ENCODE results near the gene SGCB. TPM values are rescaled to one million over a fixed set of nuclear protein-coding genes. Genes with fewer than 3 reads are reported as not detected.
"Not testable (repeated sequence)": the region's sequence is repeated elsewhere in the genome, so short reads cannot be mapped to it uniquely, and the experiment has no call there.

The SGCB gene
- 91.6 to 105 TPM (median 94.2 TPM) in 3 replicates for total RNA-seq
- long read RNA-seq, full-length matches to known transcripts: 284 of 358 reads
- long read RNA-seq, partial matches to known transcripts: 8 of 358 reads
- long read RNA-seq, other reads (novel, unspliced or antisense): 66 of 358 reads

DNA sequence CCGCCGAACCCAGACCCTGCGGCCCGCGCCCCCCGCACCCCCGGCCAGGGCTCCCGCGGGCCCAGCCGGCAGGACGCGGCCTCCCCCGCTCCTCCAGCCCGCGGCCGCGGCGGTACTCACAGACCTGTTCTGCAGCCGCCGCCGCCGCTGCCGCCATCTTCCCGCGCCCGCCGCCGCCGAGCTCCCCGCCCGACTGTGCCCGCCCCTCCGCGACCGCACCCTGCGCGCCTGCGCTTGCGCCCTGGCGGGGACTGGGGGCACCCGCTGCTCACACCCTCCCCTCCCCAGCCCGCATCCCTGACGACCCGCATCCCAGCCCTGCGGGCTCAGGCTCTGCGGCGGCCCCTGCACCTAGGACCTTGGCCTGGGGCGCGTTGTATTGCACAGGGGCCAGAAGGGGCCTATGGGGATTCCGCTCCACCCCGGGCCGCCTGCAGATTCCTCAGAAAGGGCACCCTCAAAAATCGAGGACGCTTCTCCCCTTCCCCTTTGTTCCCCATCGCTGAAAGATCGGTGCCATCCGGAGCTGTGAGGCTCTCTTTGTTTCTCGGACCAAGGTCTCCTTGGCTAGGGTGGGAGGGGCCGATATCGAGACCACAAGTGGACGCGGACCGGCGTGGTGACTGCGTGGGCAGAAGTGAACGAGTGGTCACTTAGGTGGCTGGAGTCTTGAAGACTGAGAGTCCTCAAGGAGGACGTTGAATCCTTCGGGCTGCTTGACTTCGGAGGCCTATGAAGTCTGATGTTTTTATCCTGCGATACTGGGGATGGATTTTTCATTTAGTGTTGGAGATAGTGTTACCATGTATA, at the start of gene SGCB:
Gene SGCB (minus strand): TSS at position 197 of the 810 bp plus-strand sequence. CDS start 40 bp downstream, at position 157.
- H3K9me3 Mint-ChIP-seq (ENCODE audit: low read depth): no peaks in the 10 kb centered on the region
- H3K4me1 Mint-ChIP-seq (ENCODE audit: low read depth): peaks cover 38% of the 10 kb centered on the region
- peak within 1 kb of the TSS; percentile 83 for H3K27ac Mint-ChIP-seq (ENCODE audit: unreplicated experiment)
- peak; percentile 93 for DNase-seq (ENCODE audit: low spot score)
- peaks cover 2% of the 10 kb centered on the region for H3K36me3 Mint-ChIP-seq (ENCODE audit: low read depth)
- TF ChIP-seq, protein P1, sequence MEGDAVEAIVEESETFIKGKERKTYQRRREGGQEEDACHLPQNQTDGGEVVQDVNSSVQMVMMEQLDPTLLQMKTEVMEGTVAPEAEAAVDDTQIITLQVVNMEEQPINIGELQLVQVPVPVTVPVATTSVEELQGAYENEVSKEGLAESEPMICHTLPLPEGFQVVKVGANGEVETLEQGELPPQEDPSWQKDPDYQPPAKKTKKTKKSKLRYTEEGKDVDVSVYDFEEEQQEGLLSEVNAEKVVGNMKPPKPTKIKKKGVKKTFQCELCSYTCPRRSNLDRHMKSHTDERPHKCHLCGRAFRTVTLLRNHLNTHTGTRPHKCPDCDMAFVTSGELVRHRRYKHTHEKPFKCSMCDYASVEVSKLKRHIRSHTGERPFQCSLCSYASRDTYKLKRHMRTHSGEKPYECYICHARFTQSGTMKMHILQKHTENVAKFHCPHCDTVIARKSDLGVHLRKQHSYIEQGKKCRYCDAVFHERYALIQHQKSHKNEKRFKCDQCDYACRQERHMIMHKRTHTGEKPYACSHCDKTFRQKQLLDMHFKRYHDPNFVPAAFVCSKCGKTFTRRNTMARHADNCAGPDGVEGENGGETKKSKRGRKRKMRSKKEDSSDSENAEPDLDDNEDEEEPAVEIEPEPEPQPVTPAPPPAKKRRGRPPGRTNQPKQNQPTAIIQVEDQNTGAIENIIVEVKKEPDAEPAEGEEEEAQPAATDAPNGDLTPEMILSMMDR (IDR thresholded peaks at IDR 0.05): no peak
- peak within 1 kb of the TSS; percentile 88 for H3K4me3 Mint-ChIP-seq (ENCODE audit: unreplicated experiment)
- peaks cover 13% of the 10 kb centered on the region for H3K27me3 Mint-ChIP-seq (ENCODE audit: low read depth)

GRCh38 chr4:52086425-52086824, 48.3 kb upstream of the SGCB start:
- H3K27me3 Mint-ChIP-seq (ENCODE audit: low read depth); DNase-seq (ENCODE audit: low spot score); H3K27ac Mint-ChIP-seq (ENCODE audit: unreplicated experiment); H3K4me1 Mint-ChIP-seq (ENCODE audit: low read depth); H3K4me3 Mint-ChIP-seq (ENCODE audit: unreplicated experiment): not testable (repeated sequence)
- H3K9me3 Mint-ChIP-seq (ENCODE audit: low read depth): peaks cover 22% of the 10 kb centered on the region
- peaks cover 38% of the 10 kb centered on the region for H3K36me3 Mint-ChIP-seq (ENCODE audit: low read depth)

DNA sequence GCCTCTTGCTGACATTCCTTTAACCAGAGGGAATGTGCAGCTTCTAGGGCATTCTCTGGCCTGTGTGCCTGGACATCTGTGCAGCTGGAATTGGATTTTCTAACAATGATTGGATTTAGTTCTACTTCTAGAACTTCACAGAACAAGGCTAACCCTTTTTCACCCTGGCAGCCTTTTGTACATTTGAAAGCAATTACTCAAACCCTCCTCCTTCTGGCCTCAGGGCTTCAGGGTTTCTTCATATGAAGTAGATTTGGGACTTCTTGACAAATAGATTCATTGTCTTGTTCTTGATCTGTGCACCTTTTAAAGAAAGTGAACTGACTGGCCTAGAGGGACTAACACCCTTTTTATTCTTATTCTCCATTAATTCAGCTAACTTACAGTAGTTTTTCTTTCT, 43.1 kb upstream of the SGCB start:
- H3K9me3 Mint-ChIP-seq (ENCODE audit: low read depth): peaks cover under 1% of the 10 kb centered on the region
- TF ChIP-seq, protein P1 (IDR thresholded peaks at IDR 0.05): no peak
- DNase-seq (ENCODE audit: low spot score): no peak

GRCh38 chr4:52079659-52080058, 41.6 kb upstream of the SGCB start:
- H3K9me3 Mint-ChIP-seq (ENCODE audit: low read depth): no peaks in the 10 kb centered on the region
- peaks cover 7% of the 10 kb centered on the region for H3K4me1 Mint-ChIP-seq (ENCODE audit: low read depth)
- peaks cover 25% of the 10 kb centered on the region for H3K36me3 Mint-ChIP-seq (ENCODE audit: low read depth)
- TF ChIP-seq, protein P1 (IDR thresholded peaks at IDR 0.05): no peak
- H3K4me3 Mint-ChIP-seq (ENCODE audit: unreplicated experiment): no peak overlapping the region
- H3K27me3 Mint-ChIP-seq (ENCODE audit: low read depth): peaks cover 8% of the 10 kb centered on the region
- H3K27ac Mint-ChIP-seq (ENCODE audit: unreplicated experiment): no peak overlapping the region
- DNase-seq (ENCODE audit: low spot score): no peak

More for the DNA sequence above, 43.1 kb upstream of the SGCB start:
- peaks cover 7% of the 10 kb centered on the region for H3K4me1 Mint-ChIP-seq (ENCODE audit: low read depth)
- H3K27ac Mint-ChIP-seq (ENCODE audit: unreplicated experiment): no peak overlapping the region
- no peak overlapping the region for H3K4me3 Mint-ChIP-seq (ENCODE audit: unreplicated experiment)
- H3K27me3 Mint-ChIP-seq (ENCODE audit: low read depth): no peaks in the 10 kb centered on the region
- peaks cover 28% of the 10 kb centered on the region for H3K36me3 Mint-ChIP-seq (ENCODE audit: low read depth)

DNA sequence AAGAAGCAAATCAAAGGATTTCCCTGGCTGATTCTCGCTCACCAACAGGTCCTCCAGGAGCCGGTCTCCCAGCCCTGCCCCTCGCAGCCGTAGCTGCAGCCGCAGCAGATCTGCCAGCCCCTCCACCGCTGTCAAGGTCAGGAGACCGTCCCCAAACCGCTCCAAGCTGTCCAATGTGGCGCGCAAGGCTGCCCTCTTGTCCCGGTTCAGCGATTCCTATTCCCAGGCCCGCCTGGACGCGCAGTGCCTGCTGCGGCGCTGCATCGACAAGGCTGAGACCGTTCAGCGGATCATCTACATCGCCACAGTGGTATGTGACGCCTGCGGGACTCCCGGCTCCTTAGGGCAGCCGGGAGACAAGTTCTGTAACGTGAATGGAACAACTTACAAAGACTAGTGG, 38.6 kb upstream of the SGCB start:
- Mint-ChIP-seq H3K4me3 (ENCODE audit: unreplicated experiment) (peak overlapping the region; percentile 64), H3K36me3 (ENCODE audit: low read depth) (peaks cover 17% of the 10 kb centered on the region), H3K27ac (ENCODE audit: unreplicated experiment) (no peak overlapping the region), H3K4me1 (ENCODE audit: low read depth) (peaks cover 7% of the 10 kb centered on the region), H3K27me3 (ENCODE audit: low read depth) (peaks cover 8% of the 10 kb centered on the region), H3K9me3 (ENCODE audit: low read depth) (no peaks in the 10 kb centered on the region)
- TF ChIP-seq, protein P1 (IDR thresholded peaks at IDR 0.05): no peak
- DNase-seq (ENCODE audit: low spot score): no peak
